ENCODE results near the gene PTGDR2. TPM values are rescaled to one million over a fixed set of nuclear protein-coding genes. Genes with fewer than 3 reads are reported as not detected.
A peak's percentile ranks its signal among the peaks of the same experiment; 100 is the strongest.

PTGDR2 gene
- total RNA-seq, result 1 to 10 TPM in 1 of 2 donors, under 1 TPM in 1; 0.52 to 1.3 TPM

DNA sequence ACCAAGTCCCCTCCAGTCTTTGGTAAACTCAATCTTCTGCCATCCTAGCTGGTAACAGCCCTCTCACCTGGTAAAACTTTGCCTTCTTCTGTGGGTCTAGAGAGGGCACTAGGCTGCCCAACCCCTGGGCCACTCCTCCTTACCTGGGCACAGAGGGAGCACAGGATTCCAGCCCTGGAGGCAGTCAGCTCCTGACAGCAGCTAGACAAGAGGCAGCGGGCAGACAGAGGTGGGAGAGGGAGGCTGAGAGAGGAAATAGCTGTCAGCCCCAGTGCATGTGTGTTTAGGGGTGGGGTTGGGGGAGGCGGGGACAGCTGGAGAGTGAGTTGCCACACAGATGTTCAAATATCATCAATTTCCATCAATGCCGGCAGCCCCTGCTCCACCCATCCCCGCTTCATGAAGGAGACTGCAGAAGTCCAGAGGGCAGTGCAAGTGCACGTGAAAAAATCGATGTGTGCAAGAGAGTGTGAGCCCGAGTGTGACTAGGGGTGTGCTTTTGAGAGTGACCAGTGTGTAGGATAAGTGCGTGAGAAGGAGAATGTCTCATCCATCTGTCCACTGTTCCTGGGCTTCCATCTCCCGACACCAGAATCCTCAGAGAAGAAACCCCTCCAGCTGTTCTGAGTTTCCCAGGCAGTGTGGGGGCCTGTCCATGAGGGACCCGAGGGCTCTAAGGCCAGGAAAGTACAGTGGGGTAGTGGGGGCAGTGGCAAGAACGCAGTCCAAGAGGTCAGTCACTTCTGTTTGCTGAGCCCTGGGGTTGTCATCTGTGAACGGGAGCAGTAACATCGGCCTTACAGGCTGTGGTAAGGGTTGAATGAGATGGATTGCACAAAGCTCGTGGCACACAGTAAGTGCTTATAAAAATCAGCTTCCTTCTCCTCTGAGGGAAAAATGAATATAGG lies at the start of gene PTGDR2:
Gene PTGDR2 (minus strand): TSS at position 225 of the 908 bp plus-strand sequence. CDS start 2,228 bp downstream, outside the sequence.
- H3K4me3 ChIP-seq, result no peak within 1 kb of the TSS
- no peak for DNase-seq
- WGBS, 2 donors, result 29 to 33% methylated on average over 14 of the region's 14 CpGs
- intact Hi-C loops (cut with DNase I), result no loop called here
- no peaks in the 10 kb centered on the region for H3K9me3 ChIP-seq
- peaks cover 5% of the 10 kb centered on the region for H3K4me1 ChIP-seq
- H3K27ac ChIP-seq, result no peak within 1 kb of the TSS
- TF ChIP-seq POLR2A (IDR thresholded peaks at IDR 0.05), result no peak
- TF ChIP-seq CTCF (IDR thresholded peaks at IDR 0.05), result no peak
- H3K27me3 ChIP-seq, result no peaks in the 10 kb centered on the region
- no peaks in the 10 kb centered on the region for H3K36me3 ChIP-seq (replicated peaks in 1 of 2; ENCODE audit: insufficient read depth in 1 of 2, low read depth in 2 of 2)
- ATAC-seq, result no peak

- Histone ChIP-seq H3K27me3 (no peaks in the 10 kb centered on the region), H3K27ac (peak overlapping the region in 3 of 4 donors; percentile 7 to 96 (median 9)), H3K9me3 (no peaks in the 10 kb centered on the region), H3K4me1 (peaks cover 33% of the 10 kb centered on the region), H3K4me3 (no peak overlapping the region), H3K36me3 (replicated peaks in 1 of 2; ENCODE audit: insufficient read depth in 1 of 2, low read depth in 2 of 2) (peaks cover 4 to 26% of the 10 kb centered on the region in 2 donors)
- intact Hi-C loops (cut with DNase I), result no loop called here
- TF ChIP-seq POLR2A (IDR thresholded peaks at IDR 0.05) (no peak), CTCF (IDR thresholded peaks at IDR 0.05) (no peak)
- DNase-seq (no peak), ATAC-seq (no peak)
- 46 to 51% methylated on average over 6 of the region's 6 CpGs for WGBS, 2 donors
These were observed 49.3 kb upstream of the PTGDR2 start for GRCh38 chr11:60905047-60905446.

DNA sequence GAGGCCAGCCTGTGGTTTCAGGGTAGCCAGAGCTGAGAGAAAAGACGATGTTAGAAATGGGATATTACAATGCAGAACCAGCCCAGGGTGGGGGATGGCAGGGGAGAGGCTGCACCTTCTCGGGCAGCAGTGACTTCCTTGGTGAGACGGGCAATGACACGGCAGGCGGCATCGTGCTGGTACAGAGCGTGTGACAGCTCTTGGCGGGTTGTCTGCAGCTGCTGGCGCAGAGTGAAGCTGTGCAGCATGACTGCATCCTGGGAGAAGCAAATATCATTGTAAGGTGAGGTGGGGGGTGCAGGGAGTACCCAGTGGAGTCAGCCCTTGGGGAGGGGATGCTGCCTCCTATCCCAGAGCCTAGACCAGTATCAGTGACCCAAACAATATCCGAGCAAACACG lies 46.9 kb upstream of the PTGDR2 start:
- no peaks in the 10 kb centered on the region for H3K9me3 ChIP-seq
- H3K27ac ChIP-seq, result no peak overlapping the region
- peaks cover 33% of the 10 kb centered on the region for H3K4me1 ChIP-seq
- intact Hi-C loops (cut with DNase I), result loop anchor here (5.0 kb wide), 1 partner anchor 65 kb away; no protein-coding TSS in a partner anchor
- no peak overlapping the region for H3K4me3 ChIP-seq
- WGBS, 2 donors, result 91 to 94% methylated on average over 11 of the region's 11 CpGs
- no peak for ATAC-seq
- H3K27me3 ChIP-seq, result no peaks in the 10 kb centered on the region
- peaks cover 17 to 42% of the 10 kb centered on the region in 2 donors for H3K36me3 ChIP-seq (replicated peaks in 1 of 2; ENCODE audit: insufficient read depth in 1 of 2, low read depth in 2 of 2)
- no peak for DNase-seq
- TF ChIP-seq CTCF (IDR thresholded peaks at IDR 0.05) (no peak), POLR2A (IDR thresholded peaks at IDR 0.05) (no peak)

- ATAC-seq, result no peak
- no peaks in the 10 kb centered on the region for H3K27me3 ChIP-seq
These were observed 45.1 kb upstream of the PTGDR2 start for GRCh38 chr11:60900673-60901404.

More at GRCh38 chr11:60900673-60901404, 45.1 kb upstream of the PTGDR2 start:
- Histone ChIP-seq H3K4me3 (no peak overlapping the region), H3K9me3 (no peaks in the 10 kb centered on the region), H3K27ac (no peak overlapping the region), H3K4me1 (peaks cover 28% of the 10 kb centered on the region), H3K36me3 (replicated peaks in 1 of 2; ENCODE audit: insufficient read depth in 1 of 2, low read depth in 2 of 2) (peaks cover 29 to 56% of the 10 kb centered on the region in 2 donors)
- 81 to 82% methylated on average over 12 to 13 of the region's 13 CpGs for WGBS, 2 donors
- DNase-seq, result no peak
- TF ChIP-seq CTCF (IDR thresholded peaks at IDR 0.05) (no peak), POLR2A (IDR thresholded peaks at IDR 0.05) (no peak)
- intact Hi-C loops (cut with DNase I), result loop anchor here (5.0 kb wide), 1 partner anchor 64 kb away; no protein-coding TSS in a partner anchor

Data from body of pancreas (tissue), 4 donors.